Activated B cell treated with CpG ODN at 0.5 μM for 24 hours (primary cell): ENCODE data around the gene LRRC10B. TPM values are rescaled to one million over a fixed set of nuclear protein-coding genes. Genes with fewer than 3 reads are reported as not detected.

Source experiments
- ATAC-seq: fragments of 200-7000 bp; cut with Tn5 transposase; one replicate; pipeline ENCODE4 v1.10.0; 2021; ENCODE audit warnings: low read depth, mild to moderate bottlenecking, moderate library complexity
- CTCF ChIA-PET: fragments of 350-600 bp; sonication (Branson Sonifier 250); formaldehyde crosslinking; loops from one replicate; lab custom pipeline; 2021; ENCODE audit warnings: antibody characterized with exemption; lab: Charles Lee
- POLR2A ChIA-PET: fragments of 350-600 bp; sonication (Branson Sonifier 250); formaldehyde crosslinking; loops from one replicate; lab custom pipeline; 2021; ENCODE audit warnings: antibody characterized with exemption; lab: Charles Lee
- DNase-seq: peaks from one replicate; pipeline ENCODE4 v3.0.0; 2022
- H3K27ac Mint-ChIP-seq: one replicate; pipeline ENCODE4 v1.8.0; 2020; ENCODE audit warnings: mixed read lengths
- H3K27me3 Mint-ChIP-seq: one replicate; pipeline ENCODE4 v1.8.0; 2021; ENCODE audit warnings: mixed read lengths
- H3K36me3 Mint-ChIP-seq: one replicate; pipeline ENCODE4 v1.8.0; 2021; ENCODE audit warnings: low read depth, mixed read lengths
- H3K4me1 Mint-ChIP-seq: one replicate; pipeline ENCODE4 v1.8.0; 2021; ENCODE audit warnings: mixed read lengths
- H3K4me3 Mint-ChIP-seq: one replicate; pipeline ENCODE4 v1.8.0; 2020; ENCODE audit warnings: mild to moderate bottlenecking, mixed read lengths
- H3K9me3 Mint-ChIP-seq: one replicate; pipeline ENCODE4 v1.8.0; 2020; ENCODE audit warnings: mixed read lengths
- intact Hi-C: fragments of 100-400 bp; cut with micrococcal nuclease; formaldehyde crosslinking; loops from one replicate; pipeline ENCODE4 v1.15.1; 2024
- total RNA-seq: library from RNA; stranded (reverse); gene quantifications from 2 replicates; pipeline ENCODE4 v1.2.3, GENCODE V29; 2022
- TF ChIP-seq, protein P1 (sequence below): fragments of 200-600 bp; IDR thresholded peaks from one replicate; pipeline ENCODE4 v1.8.0; 2022; ENCODE audit warnings: antibody characterized with exemption, mild to moderate bottlenecking

LRRC10B gene
- total RNA-seq, 1 donor from 2014 or later, result not detected

DNA sequence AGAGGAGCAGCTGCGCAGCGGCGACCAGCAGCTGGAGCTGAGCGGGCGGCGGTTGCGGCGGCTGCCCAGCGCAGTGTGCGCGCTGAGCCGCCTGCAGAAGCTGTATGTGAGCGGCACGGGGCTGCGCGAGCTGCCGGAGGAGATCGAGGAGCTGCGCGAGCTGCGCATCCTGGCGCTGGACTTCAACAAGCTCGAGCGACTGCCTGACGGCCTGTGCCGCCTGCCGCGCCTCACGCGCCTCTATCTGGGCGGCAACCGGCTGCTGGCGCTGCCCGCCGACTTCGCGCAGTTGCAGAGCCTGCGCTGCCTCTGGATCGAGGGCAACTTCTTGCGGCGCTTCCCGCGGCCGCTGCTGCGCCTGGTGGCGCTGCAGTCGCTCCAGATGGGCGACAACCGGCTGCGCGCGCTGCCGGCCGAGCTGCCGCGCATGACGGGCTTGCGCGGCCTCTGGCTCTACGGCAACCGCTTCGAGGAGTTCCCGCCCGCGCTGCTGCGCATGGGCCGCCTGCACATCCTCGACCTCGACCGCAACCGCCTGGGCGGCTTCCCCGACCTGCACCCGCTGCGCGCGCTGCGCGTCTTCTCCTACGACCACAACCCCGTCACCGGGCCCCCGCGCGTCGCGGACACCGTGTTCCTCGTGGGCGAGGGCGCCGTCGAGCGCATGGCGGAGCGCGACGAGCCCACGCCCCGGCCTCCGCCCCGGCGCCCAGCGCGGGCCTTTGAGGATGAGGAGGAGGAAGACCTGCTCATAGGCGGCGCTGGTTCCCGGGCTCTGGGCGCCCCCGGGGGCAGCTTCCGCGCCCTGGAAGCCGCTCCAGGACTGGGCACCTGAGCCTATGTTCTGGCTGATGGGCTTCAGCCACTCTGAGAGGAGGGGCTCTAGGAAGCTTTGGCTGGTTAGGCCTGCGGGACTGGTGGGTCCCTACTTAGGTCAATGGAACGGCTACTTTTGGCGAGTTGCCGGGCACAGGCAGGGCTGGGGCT, 787 bp downstream of the LRRC10B start:
- CTCF ChIA-PET, result no interaction called here
- H3K36me3 Mint-ChIP-seq, result no peaks in the 10 kb centered on the region
- DNase-seq, result peak; percentile 46
- no peak overlapping the region for H3K27ac Mint-ChIP-seq
- H3K4me1 Mint-ChIP-seq, result peaks cover 10% of the 10 kb centered on the region
- peaks cover 47% of the 10 kb centered on the region for H3K27me3 Mint-ChIP-seq
- TF ChIP-seq, protein P1, sequence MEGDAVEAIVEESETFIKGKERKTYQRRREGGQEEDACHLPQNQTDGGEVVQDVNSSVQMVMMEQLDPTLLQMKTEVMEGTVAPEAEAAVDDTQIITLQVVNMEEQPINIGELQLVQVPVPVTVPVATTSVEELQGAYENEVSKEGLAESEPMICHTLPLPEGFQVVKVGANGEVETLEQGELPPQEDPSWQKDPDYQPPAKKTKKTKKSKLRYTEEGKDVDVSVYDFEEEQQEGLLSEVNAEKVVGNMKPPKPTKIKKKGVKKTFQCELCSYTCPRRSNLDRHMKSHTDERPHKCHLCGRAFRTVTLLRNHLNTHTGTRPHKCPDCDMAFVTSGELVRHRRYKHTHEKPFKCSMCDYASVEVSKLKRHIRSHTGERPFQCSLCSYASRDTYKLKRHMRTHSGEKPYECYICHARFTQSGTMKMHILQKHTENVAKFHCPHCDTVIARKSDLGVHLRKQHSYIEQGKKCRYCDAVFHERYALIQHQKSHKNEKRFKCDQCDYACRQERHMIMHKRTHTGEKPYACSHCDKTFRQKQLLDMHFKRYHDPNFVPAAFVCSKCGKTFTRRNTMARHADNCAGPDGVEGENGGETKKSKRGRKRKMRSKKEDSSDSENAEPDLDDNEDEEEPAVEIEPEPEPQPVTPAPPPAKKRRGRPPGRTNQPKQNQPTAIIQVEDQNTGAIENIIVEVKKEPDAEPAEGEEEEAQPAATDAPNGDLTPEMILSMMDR, result no peak
- intact Hi-C loops, result no loop called here
- peak; percentile 88 for ATAC-seq
- POLR2A ChIA-PET, result no interaction called here
- H3K4me3 Mint-ChIP-seq, result peak overlapping the region; percentile 41
- no peaks in the 10 kb centered on the region for H3K9me3 Mint-ChIP-seq

- no peaks in the 10 kb centered on the region for H3K36me3 Mint-ChIP-seq
- H3K4me3 Mint-ChIP-seq, result peak overlapping the region; percentile 11
- peaks cover 10% of the 10 kb centered on the region for H3K4me1 Mint-ChIP-seq
- no peak overlapping the region for H3K27ac Mint-ChIP-seq
- ATAC-seq (no peak), DNase-seq (no peak)
- H3K9me3 Mint-ChIP-seq, result no peaks in the 10 kb centered on the region
- intact Hi-C loops, result no loop called here
- POLR2A ChIA-PET, result no interaction called here
- CTCF ChIA-PET, result no interaction called here
- peaks cover 45% of the 10 kb centered on the region for H3K27me3 Mint-ChIP-seq
- TF ChIP-seq, protein P1, result no peak
Measured at GRCh38 chr11:61510166-61510919, 1.8 kb downstream of the LRRC10B start.

DNA sequence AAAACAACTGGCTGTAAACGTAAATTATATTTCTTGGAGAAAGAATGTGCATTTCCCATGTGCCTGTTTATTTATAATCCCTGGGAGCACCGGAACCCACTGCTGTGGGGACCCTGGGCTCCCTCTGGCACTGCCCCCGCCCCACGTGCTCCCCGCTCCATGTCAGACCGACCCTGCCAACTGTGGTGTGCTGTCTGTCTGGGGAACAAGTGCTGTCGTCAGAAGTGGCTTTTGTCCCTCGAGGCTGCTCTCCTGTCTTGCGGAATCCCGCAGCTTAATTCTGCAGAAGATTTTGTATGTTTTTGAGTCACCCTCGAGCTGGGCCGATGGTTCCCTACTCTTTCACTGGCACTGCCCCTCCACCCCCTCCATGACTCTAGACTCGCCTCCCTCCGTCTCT, 2.4 kb downstream of the LRRC10B start:
- peaks cover 10% of the 10 kb centered on the region for H3K4me1 Mint-ChIP-seq
- POLR2A ChIA-PET, result no interaction called here
- intact Hi-C loops, result no loop called here
- H3K27me3 Mint-ChIP-seq, result peaks cover 42% of the 10 kb centered on the region
- CTCF ChIA-PET, result no interaction called here
- no peak overlapping the region for H3K27ac Mint-ChIP-seq
- no peaks in the 10 kb centered on the region for H3K36me3 Mint-ChIP-seq
- DNase-seq (no peak), ATAC-seq (no peak)
- H3K4me3 Mint-ChIP-seq, result no peak overlapping the region
- TF ChIP-seq, protein P1, result no peak
- no peaks in the 10 kb centered on the region for H3K9me3 Mint-ChIP-seq

GRCh38 chr11:61511383-61511782, 2.8 kb downstream of the LRRC10B start:
- Mint-ChIP-seq H3K36me3 (no peaks in the 10 kb centered on the region), H3K4me3 (no peak overlapping the region), H3K9me3 (no peaks in the 10 kb centered on the region), H3K27ac (no peak overlapping the region), H3K27me3 (peaks cover 39% of the 10 kb centered on the region), H3K4me1 (peaks cover 10% of the 10 kb centered on the region)
- ChIA-PET CTCF (no interaction called here), POLR2A (no interaction called here)
- intact Hi-C loops, result no loop called here
- TF ChIP-seq, protein P1, result no peak
- ATAC-seq (no peak), DNase-seq (no peak)

- H3K27ac Mint-ChIP-seq, result no peak overlapping the region
- H3K9me3 Mint-ChIP-seq, result no peaks in the 10 kb centered on the region
- POLR2A ChIA-PET, result no interaction called here
- no peaks in the 10 kb centered on the region for H3K36me3 Mint-ChIP-seq
- CTCF ChIA-PET, result no interaction called here
- H3K4me3 Mint-ChIP-seq, result no peak overlapping the region
- no peak for ATAC-seq
- peaks cover 19% of the 10 kb centered on the region for H3K4me1 Mint-ChIP-seq
- intact Hi-C loops, result no loop called here
- peaks cover 38% of the 10 kb centered on the region for H3K27me3 Mint-ChIP-seq
- TF ChIP-seq, protein P1, result no peak
- no peak for DNase-seq
Measured at GRCh38 chr11:61512435-61512834, 3.9 kb downstream of the LRRC10B start.
